Sigmoid colon (tissue), 4 donors: ENCODE data around the gene MTX3.

ENCODE experiments used
- CTCF ChIP-seq, 4 experiments: fragments of 450-650 bp in 3 of 4; fragments of 200-600 bp in 1 of 4; IDR thresholded peaks; one replicate each; pipeline ENCODE4 v1.5.1; 2016 to 2019; ENCODE audit warnings: antibody characterized with exemption in 4 of 4, mild to moderate bottlenecking in 3 of 4, moderate library complexity in 2 of 4
- EP300 ChIP-seq, 4 donors: sonication (generic); formaldehyde crosslinking; IDR thresholded peaks; one replicate each; pipeline ENCODE4 v1.6.1; 2017; ENCODE audit warnings: antibody characterized with exemption in 4 of 4
- POLR2A ChIP-seq, 2 donors: fragments of 450-650 bp; IDR thresholded peaks; one replicate each; pipeline ENCODE4 v1.6.1; 2016; ENCODE audit warnings: antibody characterized with exemption in 2 of 2, mild to moderate bottlenecking in 2 of 2, moderate library complexity in 2 of 2

GRCh38 chr5:80035839-80036238 is 44.8 kb upstream of the MTX3 start:
- TF ChIP-seq CTCF (IDR thresholded peaks at IDR 0.05) (no peak), EP300 (IDR thresholded peaks at IDR 0.05) (no peak), POLR2A (IDR thresholded peaks at IDR 0.05) (no peak)
